ENCODE data around the gene F3. TPM values are rescaled to one million over a fixed set of nuclear protein-coding genes. Genes with fewer than 3 reads are reported as not detected.

F3 gene
- polyA plus RNA-seq, 1 of the 3 experiments (the other 2 are of a cell fraction): 1.8 TPM

- H3K79me2 ChIP-seq (ENCODE audit: insufficient read depth): no peaks in the 10 kb centered on the region
- no peaks in the 10 kb centered on the region for H3K27me3 ChIP-seq (ENCODE audit: insufficient read depth)
- H3K9me3 ChIP-seq: no peaks in the 10 kb centered on the region
- no peaks in the 10 kb centered on the region for H4K20me1 ChIP-seq (ENCODE audit: insufficient read depth)
- no peak overlapping the region for H3K4me3 ChIP-seq (ENCODE audit: low read depth in 2 of 2, low read length in 1 of 2)
- TF ChIP-seq SIN3A (IDR thresholded peaks at IDR 0.05; ENCODE audit: borderline replicate concordance, low read depth, low read length) (no peak), RFX5 (IDR thresholded peaks at IDR 0.05; ENCODE audit: low read length) (no peak), TAF1 (IDR thresholded peaks at IDR 0.05; ENCODE audit: borderline replicate concordance, low read depth, low read length) (no peak), REST (IDR thresholded peaks at IDR 0.05; ENCODE audit: low read depth, low read length) (no peak), TEAD4 (IDR thresholded peaks at IDR 0.05; ENCODE audit: borderline replicate concordance, insufficient read depth) (no peak), JUND (IDR thresholded peaks at IDR 0.05) (no peak), MEF2A (IDR thresholded peaks at IDR 0.05; ENCODE audit: borderline replicate concordance, low read depth) (no peak), EP300 (IDR thresholded peaks at IDR 0.05; ENCODE audit: borderline replicate concordance in 1 of 2, low read depth in 1 of 2, low read length in 1 of 2) (no peak), MXI1 (IDR thresholded peaks at IDR 0.05; ENCODE audit: low read depth, low read length) (no peak), POLR2AphosphoS5 (IDR thresholded peaks at IDR 0.05; ENCODE audit: low read depth, low read length) (no peak), NRF1 (IDR thresholded peaks at IDR 0.05; ENCODE audit: low read depth, low read length) (no peak), CTCF (IDR thresholded peaks at IDR 0.05) (no peak)
- TF ChIP-seq, protein P1, sequence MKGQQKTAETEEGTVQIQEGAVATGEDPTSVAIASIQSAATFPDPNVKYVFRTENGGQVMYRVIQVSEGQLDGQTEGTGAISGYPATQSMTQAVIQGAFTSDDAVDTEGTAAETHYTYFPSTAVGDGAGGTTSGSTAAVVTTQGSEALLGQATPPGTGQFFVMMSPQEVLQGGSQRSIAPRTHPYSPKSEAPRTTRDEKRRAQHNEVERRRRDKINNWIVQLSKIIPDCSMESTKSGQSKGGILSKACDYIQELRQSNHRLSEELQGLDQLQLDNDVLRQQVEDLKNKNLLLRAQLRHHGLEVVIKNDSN (IDR thresholded peaks at IDR 0.05; ENCODE audit: borderline replicate concordance, low read depth): no peak
- peaks cover 7% of the 10 kb centered on the region for H3F3A ChIP-seq (replicated peaks; ENCODE audit: insufficient read depth)
- POLR2A ChIA-PET: no interaction called here
- H3K9me2 ChIP-seq: no peaks in the 10 kb centered on the region
- H3K9ac ChIP-seq: no peak overlapping the region
- H3K4me1 ChIP-seq (ENCODE audit: control insufficient read depth in 1 of 2, insufficient read depth in 2 of 2, low read depth in 1 of 2, low read length in 1 of 2): no peaks in the 10 kb centered on the region; a peak in 2 of 4 replicates
- H3K36me3 ChIP-seq (replicated peaks in 1 of 2; ENCODE audit: control insufficient read depth in 1 of 2, insufficient read depth in 2 of 2, low read length in 1 of 2): peaks cover 21 to 26% of the 10 kb centered on the region in 2 experiments
- 95% methylated on average over 1 of the region's 1 CpG for WGBS (ENCODE audit: low lambda C conversion rate)
- H3K27ac ChIP-seq (ENCODE audit: low read depth in 2 of 2, low read length in 1 of 2): no peak overlapping the region
- no peak overlapping the region for H3K4me2 ChIP-seq
- no peak overlapping the region for H2AFZ ChIP-seq (ENCODE audit: low read depth)
- CTCF ChIA-PET: interaction anchor here (0.5 to 6.0 kb wide), 12 partner anchors 14 to 528 kb away, joined by 3 to 82 read pairs (median 4); no protein-coding TSS in a partner anchor
- no peak for DNase-seq
These were observed 26.1 kb downstream of the F3 start for GRCh38 chr1:94515296-94515947.
